SK-N-SH treated with all-trans-retinoic acid at 6 μM for 48 hours (cell line): Measurements from ENCODE around the gene NUDT7.

Experiments used
- ATAC-seq: fragments of 200-7000 bp; cut with Tn5 transposase; 3 replicates; pipeline ENCODE4 v1.9.1; 2020; ENCODE audit warnings: mild to moderate bottlenecking, moderate library complexity
- ARNTL ChIP-seq: fragments of 450-650 bp; formaldehyde crosslinking; IDR thresholded peaks from 2 replicates; pipeline ENCODE4 v1.5.0; 2020; ENCODE audit warnings: low read depth, mild to moderate bottlenecking, moderate library complexity, borderline replicate concordance
- BACH2 ChIP-seq: fragments of 250-450 bp; sonication (Bioruptor Pico); IDR thresholded peaks from 2 replicates; pipeline ENCODE4 v1.9.0; 2021; ENCODE audit warnings: mild to moderate bottlenecking, borderline replicate concordance
- ESRRG ChIP-seq: fragments of 250-450 bp; sonication (Bioruptor Pico); IDR thresholded peaks from 2 replicates; pipeline ENCODE4 v1.6.1; 2021; ENCODE audit warnings: mild to moderate bottlenecking
- GLIS3 ChIP-seq: fragments of 250-450 bp; sonication (Bioruptor Pico); IDR thresholded peaks from 2 replicates; pipeline ENCODE4 v1.5.0; 2020; ENCODE audit warnings: mild to moderate bottlenecking, moderate library complexity
- ISL1 ChIP-seq: fragments of 250-450 bp; sonication (Bioruptor Pico); IDR thresholded peaks from 2 replicates; pipeline ENCODE4 v2.1.2; 2022; ENCODE audit warnings: mild to moderate bottlenecking, moderate library complexity
- OSR1 ChIP-seq: fragments of 250-450 bp; sonication (Bioruptor Pico); IDR thresholded peaks from 2 replicates; pipeline ENCODE4 v1.8.0; 2022; ENCODE audit warnings: moderate library complexity, mild to moderate bottlenecking, inconsistent platforms
- PPARA ChIP-seq: fragments of 250-450 bp; sonication (Bioruptor Pico); IDR thresholded peaks from 2 replicates; pipeline ENCODE4 v1.5.0; 2020; ENCODE audit warnings: mild to moderate bottlenecking, borderline replicate concordance
- RARB ChIP-seq: fragments of 250-450 bp; sonication (Bioruptor Pico); IDR thresholded peaks from 2 replicates; pipeline ENCODE4 v1.8.0; 2021; ENCODE audit warnings: mild to moderate bottlenecking, moderate library complexity
- SNAI2 ChIP-seq: fragments of 250-450 bp; sonication (Bioruptor Pico); IDR thresholded peaks from 2 replicates; pipeline ENCODE4 v1.5.0; 2020; ENCODE audit warnings: mild to moderate bottlenecking, moderate library complexity
- TCF4 ChIP-seq: fragments of 250-450 bp; sonication (Bioruptor Pico); IDR thresholded peaks from 2 replicates; pipeline ENCODE4 v1.8.0; 2021; ENCODE audit warnings: mild to moderate bottlenecking, moderate library complexity, borderline replicate concordance
- TOX ChIP-seq: fragments of 250-450 bp; sonication (Bioruptor Pico); IDR thresholded peaks from 2 replicates; pipeline ENCODE4 v1.8.0; 2021; ENCODE audit warnings: mild to moderate bottlenecking, moderate library complexity, borderline replicate concordance
- ZFP3 ChIP-seq: fragments of 250-450 bp; sonication (Bioruptor Pico); IDR thresholded peaks from 2 replicates; pipeline ENCODE4 v1.5.0; 2020; ENCODE audit warnings: mild to moderate bottlenecking, moderate library complexity
- ZFP30 ChIP-seq: fragments of 450-650 bp; formaldehyde crosslinking; IDR thresholded peaks from 2 replicates; pipeline ENCODE4 v1.5.0; 2022; ENCODE audit warnings: mild to moderate bottlenecking, moderate library complexity
- ZNF565 ChIP-seq: fragments of 450-650 bp; formaldehyde crosslinking; conservative IDR thresholded peaks from 2 replicates; pipeline ENCODE4 v1.5.0; 2020; ENCODE audit warnings: low read depth, mild to moderate bottlenecking, moderate library complexity
- ZNF70 ChIP-seq: fragments of 450-650 bp; formaldehyde crosslinking; IDR thresholded peaks from 2 replicates; pipeline ENCODE4 v1.5.0; 2020; ENCODE audit warnings: mild to moderate bottlenecking, moderate library complexity
- TF ChIP-seq, protein P1 (sequence below): fragments of 250-450 bp; sonication (Bioruptor Pico); IDR thresholded peaks from 2 replicates; pipeline ENCODE4 v1.8.0; 2021; ENCODE audit warnings: low read depth, mild to moderate bottlenecking, moderate library complexity, borderline replicate concordance
- TF ChIP-seq, protein P2 (sequence below): fragments of 250-450 bp; sonication (Bioruptor Pico); IDR thresholded peaks from 2 replicates; pipeline ENCODE4 v1.5.0; 2020; ENCODE audit warnings: mild to moderate bottlenecking, moderate library complexity
- TF ChIP-seq, protein P3 (sequence below): fragments of 250-450 bp; sonication (Bioruptor Pico); IDR thresholded peaks from 2 replicates; pipeline ENCODE4 v1.5.1; 2020; ENCODE audit warnings: low read depth, mild to moderate bottlenecking, moderate library complexity
- TF ChIP-seq, protein P4 (sequence below): fragments of 250-450 bp; sonication (Bioruptor Pico); IDR thresholded peaks from 2 replicates; pipeline ENCODE4 v1.5.1; 2021; ENCODE audit warnings: mild to moderate bottlenecking, moderate library complexity

NUDT7 gene

DNA sequence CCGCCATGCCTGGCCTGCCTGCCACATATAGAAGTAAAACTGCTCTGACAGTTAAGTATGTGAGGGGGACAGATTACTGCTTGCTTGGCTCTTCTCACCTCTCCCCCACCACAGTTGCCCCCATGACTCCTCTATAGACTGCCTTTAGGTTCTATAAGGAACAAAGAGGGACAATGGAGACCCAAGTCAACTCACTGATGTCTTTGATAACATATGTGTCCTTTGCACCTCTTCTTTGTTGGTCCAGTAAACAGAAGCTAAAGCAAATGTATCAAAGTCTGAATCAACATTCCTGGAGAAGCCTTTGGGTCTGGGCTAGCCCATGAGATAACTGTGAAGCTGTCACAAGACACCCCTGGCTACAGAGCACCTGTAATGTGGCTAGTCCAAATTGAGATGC lies 27.1 kb downstream of the NUDT7 start:
- TF ChIP-seq RARB (CRISPR knock-in tag) (no peak), ARNTL (CRISPR knock-in tag) (no peak), ZNF70 (no peak), GLIS3 (CRISPR knock-in tag) (no peak)
- TF ChIP-seq, protein P1, sequence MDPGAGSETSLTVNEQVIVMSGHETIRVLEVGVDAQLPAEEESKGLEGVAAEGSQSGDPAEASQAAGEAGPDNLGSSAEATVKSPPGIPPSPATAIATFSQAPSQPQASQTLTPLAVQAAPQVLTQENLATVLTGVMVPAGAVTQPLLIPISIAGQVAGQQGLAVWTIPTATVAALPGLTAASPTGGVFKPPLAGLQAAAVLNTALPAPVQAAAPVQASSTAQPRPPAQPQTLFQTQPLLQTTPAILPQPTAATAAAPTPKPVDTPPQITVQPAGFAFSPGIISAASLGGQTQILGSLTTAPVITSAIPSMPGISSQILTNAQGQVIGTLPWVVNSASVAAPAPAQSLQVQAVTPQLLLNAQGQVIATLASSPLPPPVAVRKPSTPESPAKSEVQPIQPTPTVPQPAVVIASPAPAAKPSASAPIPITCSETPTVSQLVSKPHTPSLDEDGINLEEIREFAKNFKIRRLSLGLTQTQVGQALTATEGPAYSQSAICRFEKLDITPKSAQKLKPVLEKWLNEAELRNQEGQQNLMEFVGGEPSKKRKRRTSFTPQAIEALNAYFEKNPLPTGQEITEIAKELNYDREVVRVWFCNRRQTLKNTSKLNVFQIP (CRISPR knock-in tag) = no peak
- no peak for ATAC-seq

DNA sequence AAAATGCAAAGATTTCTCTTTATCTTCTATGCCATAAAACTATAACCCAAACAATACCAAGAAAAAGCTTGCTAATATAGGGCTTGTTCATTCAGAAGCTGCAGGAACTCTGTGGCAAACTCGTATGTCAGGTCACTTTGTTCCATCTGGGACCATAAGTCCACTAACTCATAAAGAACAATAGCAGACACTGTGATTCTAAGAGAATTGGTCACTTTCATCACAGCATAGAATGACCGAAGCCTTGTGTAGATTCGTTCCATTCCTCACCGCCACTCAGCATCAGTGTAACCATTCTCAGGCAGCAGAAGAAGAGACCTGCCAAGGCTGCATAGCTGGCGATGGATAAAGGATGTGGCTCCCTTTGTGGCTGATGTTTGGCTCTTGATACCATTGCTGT lies 35.7 kb downstream of the NUDT7 start:
- no peak for ATAC-seq
- TF ChIP-seq TOX (CRISPR knock-in tag) (no peak), ZFP30 (CRISPR knock-in tag) (no peak), ISL1 (CRISPR knock-in tag) (no peak), GLIS3 (CRISPR knock-in tag) (no peak), ZNF70 (no peak), ZNF565 (CRISPR knock-in tag) (no peak), RARB (CRISPR knock-in tag) (no peak), OSR1 (CRISPR knock-in tag) (no peak), SNAI2 (CRISPR knock-in tag) (no peak), TCF4 (CRISPR knock-in tag) (no peak), ESRRG (CRISPR knock-in tag) (no peak), ZFP3 (CRISPR knock-in tag) (no peak), PPARA (CRISPR knock-in tag) (no peak)
- TF ChIP-seq, protein P1 (CRISPR knock-in tag) = no peak
- TF ChIP-seq, protein P2, sequence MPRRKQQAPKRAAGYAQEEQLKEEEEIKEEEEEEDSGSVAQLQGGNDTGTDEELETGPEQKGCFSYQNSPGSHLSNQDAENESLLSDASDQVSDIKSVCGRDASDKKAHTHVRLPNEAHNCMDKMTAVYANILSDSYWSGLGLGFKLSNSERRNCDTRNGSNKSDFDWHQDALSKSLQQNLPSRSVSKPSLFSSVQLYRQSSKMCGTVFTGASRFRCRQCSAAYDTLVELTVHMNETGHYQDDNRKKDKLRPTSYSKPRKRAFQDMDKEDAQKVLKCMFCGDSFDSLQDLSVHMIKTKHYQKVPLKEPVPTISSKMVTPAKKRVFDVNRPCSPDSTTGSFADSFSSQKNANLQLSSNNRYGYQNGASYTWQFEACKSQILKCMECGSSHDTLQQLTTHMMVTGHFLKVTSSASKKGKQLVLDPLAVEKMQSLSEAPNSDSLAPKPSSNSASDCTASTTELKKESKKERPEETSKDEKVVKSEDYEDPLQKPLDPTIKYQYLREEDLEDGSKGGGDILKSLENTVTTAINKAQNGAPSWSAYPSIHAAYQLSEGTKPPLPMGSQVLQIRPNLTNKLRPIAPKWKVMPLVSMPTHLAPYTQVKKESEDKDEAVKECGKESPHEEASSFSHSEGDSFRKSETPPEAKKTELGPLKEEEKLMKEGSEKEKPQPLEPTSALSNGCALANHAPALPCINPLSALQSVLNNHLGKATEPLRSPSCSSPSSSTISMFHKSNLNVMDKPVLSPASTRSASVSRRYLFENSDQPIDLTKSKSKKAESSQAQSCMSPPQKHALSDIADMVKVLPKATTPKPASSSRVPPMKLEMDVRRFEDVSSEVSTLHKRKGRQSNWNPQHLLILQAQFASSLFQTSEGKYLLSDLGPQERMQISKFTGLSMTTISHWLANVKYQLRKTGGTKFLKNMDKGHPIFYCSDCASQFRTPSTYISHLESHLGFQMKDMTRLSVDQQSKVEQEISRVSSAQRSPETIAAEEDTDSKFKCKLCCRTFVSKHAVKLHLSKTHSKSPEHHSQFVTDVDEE (CRISPR knock-in tag) = no peak
- TF ChIP-seq, protein P3, sequence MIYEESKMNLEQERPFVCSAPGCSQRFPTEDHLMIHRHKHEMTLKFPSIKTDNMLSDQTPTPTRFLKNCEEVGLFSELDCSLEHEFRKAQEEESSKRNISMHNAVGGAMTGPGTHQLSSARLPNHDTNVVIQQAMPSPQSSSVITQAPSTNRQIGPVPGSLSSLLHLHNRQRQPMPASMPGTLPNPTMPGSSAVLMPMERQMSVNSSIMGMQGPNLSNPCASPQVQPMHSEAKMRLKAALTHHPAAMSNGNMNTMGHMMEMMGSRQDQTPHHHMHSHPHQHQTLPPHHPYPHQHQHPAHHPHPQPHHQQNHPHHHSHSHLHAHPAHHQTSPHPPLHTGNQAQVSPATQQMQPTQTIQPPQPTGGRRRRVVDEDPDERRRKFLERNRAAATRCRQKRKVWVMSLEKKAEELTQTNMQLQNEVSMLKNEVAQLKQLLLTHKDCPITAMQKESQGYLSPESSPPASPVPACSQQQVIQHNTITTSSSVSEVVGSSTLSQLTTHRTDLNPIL = no peak
- TF ChIP-seq, protein P4, sequence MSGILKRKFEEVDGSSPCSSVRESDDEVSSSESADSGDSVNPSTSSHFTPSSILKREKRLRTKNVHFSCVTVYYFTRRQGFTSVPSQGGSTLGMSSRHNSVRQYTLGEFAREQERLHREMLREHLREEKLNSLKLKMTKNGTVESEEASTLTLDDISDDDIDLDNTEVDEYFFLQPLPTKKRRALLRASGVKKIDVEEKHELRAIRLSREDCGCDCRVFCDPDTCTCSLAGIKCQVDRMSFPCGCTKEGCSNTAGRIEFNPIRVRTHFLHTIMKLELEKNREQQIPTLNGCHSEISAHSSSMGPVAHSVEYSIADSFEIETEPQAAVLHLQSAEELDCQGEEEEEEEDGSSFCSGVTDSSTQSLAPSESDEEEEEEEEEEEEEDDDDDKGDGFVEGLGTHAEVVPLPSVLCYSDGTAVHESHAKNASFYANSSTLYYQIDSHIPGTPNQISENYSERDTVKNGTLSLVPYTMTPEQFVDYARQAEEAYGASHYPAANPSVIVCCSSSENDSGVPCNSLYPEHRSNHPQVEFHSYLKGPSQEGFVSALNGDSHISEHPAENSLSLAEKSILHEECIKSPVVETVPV = no peak

GRCh38 chr16:77758508-77758907 lies 36.2 kb downstream of the NUDT7 start:
- ATAC-seq = no peak
- TF ChIP-seq ESRRG (CRISPR knock-in tag) = no peak
- TF ChIP-seq BACH2 (CRISPR knock-in tag) = no peak
- TF ChIP-seq, protein P2 (CRISPR knock-in tag) = no peak
- TF ChIP-seq, protein P3 = no peak
- no peak for TF ChIP-seq SNAI2 (CRISPR knock-in tag)
- TF ChIP-seq GLIS3 (CRISPR knock-in tag) = no peak
- TF ChIP-seq, all 23 proteins: peak for 0
